LNCaP clone FGC (cell line): ENCODE results near the gene METTL6.

Experiments
- DNase-seq: peaks from one replicate; pipeline ENCODE4 v3.0.0-alpha.2; 2011; ENCODE audit warnings: low read depth
- H3K4me3 ChIP-seq: 2 replicates; pipeline ENCODE4 v1.5.1; 2011; ENCODE audit warnings: mild to moderate bottlenecking, low read depth, low read length, control low read depth
- TF ChIP-seq, protein P1 (sequence below): IDR thresholded peaks from 2 replicates; pipeline ENCODE4 v1.5.1; 2012; ENCODE audit warnings: mild to moderate bottlenecking; ENCODE audit not compliant: control insufficient read depth, insufficient read depth; ENCODE audit errors: extremely low read depth

METTL6 gene

DNA sequence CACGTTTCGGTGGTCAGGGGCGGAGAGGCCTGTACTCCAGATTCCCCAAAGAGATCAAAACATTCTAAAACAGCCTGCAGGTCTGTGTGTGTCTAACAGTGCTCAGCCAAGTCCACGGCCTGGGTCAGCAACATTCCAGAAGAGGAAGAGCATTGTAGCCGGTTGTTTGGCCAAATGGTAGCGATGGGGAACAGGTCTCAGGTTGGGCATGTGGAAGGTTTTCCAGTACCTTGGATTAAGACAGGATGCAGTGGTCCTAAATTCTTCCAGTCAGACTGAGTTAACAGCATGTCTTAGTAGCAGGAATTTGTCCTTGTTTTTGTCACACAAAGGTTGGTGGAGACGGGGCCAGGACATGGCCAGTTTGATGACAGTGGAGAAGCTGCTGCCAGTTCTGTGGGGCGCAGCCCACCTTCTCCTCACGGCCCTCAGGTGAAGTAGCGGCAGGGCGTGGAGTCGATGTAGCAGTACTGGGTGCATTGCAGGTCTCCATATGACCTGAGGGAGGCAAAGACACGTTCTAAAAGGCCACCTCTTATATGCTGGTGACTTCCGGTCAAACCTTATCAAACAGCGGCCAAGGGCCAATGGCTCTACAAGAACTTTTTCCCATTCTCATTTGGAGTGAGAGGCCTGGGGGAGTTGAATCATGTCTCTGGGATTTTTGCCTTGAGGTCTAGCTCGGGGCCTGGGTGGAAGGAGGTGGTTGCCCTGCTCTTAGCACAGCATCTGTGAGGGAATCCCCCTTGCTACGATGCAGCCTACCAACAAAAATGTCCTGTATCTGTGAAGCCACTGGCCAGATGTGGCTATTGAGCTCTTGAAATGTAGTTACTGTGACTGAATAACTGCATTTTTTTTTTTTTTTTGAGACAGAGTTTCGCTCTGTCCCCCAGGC lies 24.1 kb upstream of the METTL6 start:
- DNase-seq: no peak
- H3K4me3 ChIP-seq: no peak overlapping the region
- TF ChIP-seq, protein P1, sequence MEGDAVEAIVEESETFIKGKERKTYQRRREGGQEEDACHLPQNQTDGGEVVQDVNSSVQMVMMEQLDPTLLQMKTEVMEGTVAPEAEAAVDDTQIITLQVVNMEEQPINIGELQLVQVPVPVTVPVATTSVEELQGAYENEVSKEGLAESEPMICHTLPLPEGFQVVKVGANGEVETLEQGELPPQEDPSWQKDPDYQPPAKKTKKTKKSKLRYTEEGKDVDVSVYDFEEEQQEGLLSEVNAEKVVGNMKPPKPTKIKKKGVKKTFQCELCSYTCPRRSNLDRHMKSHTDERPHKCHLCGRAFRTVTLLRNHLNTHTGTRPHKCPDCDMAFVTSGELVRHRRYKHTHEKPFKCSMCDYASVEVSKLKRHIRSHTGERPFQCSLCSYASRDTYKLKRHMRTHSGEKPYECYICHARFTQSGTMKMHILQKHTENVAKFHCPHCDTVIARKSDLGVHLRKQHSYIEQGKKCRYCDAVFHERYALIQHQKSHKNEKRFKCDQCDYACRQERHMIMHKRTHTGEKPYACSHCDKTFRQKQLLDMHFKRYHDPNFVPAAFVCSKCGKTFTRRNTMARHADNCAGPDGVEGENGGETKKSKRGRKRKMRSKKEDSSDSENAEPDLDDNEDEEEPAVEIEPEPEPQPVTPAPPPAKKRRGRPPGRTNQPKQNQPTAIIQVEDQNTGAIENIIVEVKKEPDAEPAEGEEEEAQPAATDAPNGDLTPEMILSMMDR: no peak

- DNase-seq: no peak
- TF ChIP-seq, protein P1: no peak
- no peak overlapping the region for H3K4me3 ChIP-seq
Observed at GRCh38 chr3:15450438-15451215, 23.3 kb upstream of the METTL6 start.

DNA sequence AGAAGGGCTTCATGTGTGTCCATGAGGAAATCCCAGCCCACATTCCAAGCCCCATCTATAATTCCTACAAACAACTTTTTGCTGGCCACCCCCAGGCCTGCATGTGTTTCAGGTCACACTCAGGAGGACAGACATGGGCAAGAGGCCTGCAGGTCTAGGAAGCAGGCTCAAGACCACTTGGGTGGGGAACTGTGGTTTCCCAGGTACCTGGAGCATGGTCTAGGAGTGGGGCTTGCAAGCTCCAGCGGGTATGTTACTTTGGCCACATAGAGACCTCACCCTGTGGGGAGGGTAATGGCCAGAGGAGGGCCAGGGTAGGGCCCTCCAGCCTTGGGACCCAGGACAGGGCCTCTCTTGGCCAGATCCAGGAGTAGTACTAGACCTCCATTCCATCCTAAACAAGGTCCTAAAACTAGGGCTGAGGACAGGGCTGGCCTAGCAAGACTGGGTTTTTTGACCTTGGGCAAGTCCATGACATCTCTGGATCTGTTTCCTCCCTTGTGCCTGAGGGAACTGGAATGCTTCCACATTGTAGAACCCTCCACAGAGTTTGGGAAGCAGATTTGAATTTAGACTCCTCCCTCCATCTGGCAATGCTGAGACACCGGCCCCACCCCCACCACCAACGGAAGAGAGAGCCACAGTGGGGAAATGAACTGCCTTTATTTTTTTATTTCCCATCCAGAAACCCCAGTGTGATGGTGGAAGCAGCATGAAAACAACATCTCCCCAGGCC lies 22.3 kb upstream of the METTL6 start:
- DNase-seq: no peak
- no peak overlapping the region for H3K4me3 ChIP-seq
- TF ChIP-seq, protein P1: no peak

DNA sequence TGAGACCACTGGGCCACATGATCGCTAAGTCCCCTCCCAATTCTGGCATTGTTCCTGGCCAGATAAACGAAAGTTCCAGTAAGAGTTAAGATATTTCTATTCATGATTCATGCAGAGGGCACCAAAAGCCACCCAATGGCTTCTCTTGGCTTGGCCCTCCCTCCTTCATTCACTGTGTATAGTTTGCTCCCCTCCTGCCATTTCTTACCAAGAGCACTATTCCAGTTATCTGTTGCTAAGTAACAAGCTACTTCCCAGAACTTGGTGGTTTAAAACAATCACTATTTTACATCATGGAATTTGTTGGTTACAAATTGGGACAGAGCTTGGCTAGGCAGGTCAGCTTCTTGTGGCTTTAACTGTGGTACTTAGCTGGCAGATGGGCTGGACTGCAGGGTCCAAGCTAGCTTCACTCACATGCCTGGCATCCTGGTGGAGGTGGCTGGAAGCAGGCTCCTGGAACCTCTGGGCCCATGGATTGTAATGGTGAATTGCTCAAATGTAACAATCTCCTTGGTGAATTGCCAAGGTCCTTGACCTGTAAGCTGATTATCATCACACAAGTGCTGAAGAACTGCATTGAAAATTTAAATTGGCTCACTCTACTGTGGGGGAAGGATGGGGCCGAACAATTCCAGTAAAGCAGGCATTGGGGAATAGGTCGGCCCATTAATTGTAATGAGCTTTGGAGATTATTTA lies 16.6 kb upstream of the METTL6 start:
- TF ChIP-seq, protein P1: no peak
- H3K4me3 ChIP-seq: no peak overlapping the region
- DNase-seq: no peak

- no peak for DNase-seq
- no peak overlapping the region for H3K4me3 ChIP-seq
- TF ChIP-seq, protein P1: no peak
Observed at GRCh38 chr3:15440891-15441290, 13.5 kb upstream of the METTL6 start.

DNA sequence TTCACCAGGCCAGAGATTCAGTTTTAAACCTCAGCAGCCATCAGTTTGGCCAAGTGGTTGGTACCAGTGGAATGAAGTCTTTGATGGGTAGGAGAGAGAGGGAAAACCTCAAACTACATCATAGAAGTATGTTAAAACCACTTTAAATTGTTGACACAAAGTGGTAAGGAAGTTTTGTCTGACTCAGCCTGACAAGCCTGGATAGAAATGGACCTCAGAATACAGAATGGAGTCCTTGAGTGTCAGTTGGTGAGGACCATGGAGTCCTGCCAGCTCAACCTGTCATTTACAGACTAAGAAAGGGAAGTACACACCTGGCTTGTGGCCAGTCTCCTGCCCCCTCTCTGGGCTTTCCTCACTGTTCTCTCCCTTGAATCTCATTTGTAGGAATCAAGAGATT lies 12.1 kb upstream of the METTL6 start:
- no peak for DNase-seq
- TF ChIP-seq, protein P1: no peak
- H3K4me3 ChIP-seq: no peak overlapping the region
